ENCODE measurements around the gene SLC6A11. TPM values are rescaled to one million over a fixed set of nuclear protein-coding genes. Genes with fewer than 3 reads are reported as not detected.

Gene SLC6A11
- total and polyA plus RNA-seq, 2 of the 13 experiments (the other 11 are each of a cell fraction or from before 2014, with no cell fraction given) = 17.9 to 34.5 TPM

DNA sequence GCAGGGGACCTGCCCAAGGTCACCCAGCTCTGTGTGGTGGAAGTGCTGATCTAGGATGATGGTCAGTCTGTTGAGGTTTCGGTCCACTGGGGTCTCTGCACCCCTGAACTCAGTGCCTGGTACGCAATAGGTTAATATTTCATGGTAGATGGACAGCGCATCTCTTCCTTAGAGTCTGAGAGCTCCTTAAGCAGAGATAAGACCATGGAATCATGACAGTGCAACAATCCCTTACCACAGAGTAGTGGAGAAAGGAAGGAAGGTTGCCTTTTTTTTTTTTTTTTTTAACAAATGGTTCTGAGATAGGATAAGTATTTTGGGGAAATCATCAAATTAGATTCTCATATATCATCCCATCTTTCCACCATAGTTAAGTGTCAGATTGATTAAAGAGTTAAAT is 96.8 kb downstream of the SLC6A11 start:
- Histone ChIP-seq H2AFZ (ENCODE audit: low read length) (no peak overlapping the region), H3K79me2 (ENCODE audit: insufficient read depth, low read length) (no peaks in the 10 kb centered on the region), H3K4me2 (ENCODE audit: low read depth, low read length) (no peak overlapping the region), H4K20me1 (ENCODE audit: insufficient read depth, low read length) (no peaks in the 10 kb centered on the region), H3K9me3 (ENCODE audit: low read length) (peaks cover 2% of the 10 kb centered on the region), H3K4me3 (replicated peaks in 1 of 3; ENCODE audit: insufficient read depth in 1 of 3, low read depth in 2 of 3, low read length in 3 of 3) (no peak overlapping the region), H3K27ac (ENCODE audit: extremely low read length, insufficient read depth, low read length) (no peak overlapping the region), H3K36me3 (replicated peaks in 1 of 2; ENCODE audit: control insufficient read depth in 1 of 2, insufficient read depth in 2 of 2, low read length in 2 of 2) (peaks cover 0 to 16% of the 10 kb centered on the region in 2 experiments; a peak in 2 of 5 replicates), H3K27me3 (ENCODE audit: control insufficient read depth in 1 of 2, insufficient read depth in 2 of 2, low read length in 2 of 2) (no peaks in the 10 kb centered on the region), H3K9ac (ENCODE audit: insufficient read depth, low read depth, low read length) (no peak overlapping the region), H3K4me1 (ENCODE audit: insufficient read depth, low read length) (no peaks in the 10 kb centered on the region)
- BruUV-seq (replicated peaks) = no TSS peak
- ChIA-PET POLR2A (no interaction called here), CTCF (ENCODE audit: low intra/inter-chr PET ratio, low total read pairs) (no interaction called here)
- DNase-seq (ENCODE audit: low spot score) (no peak), ATAC-seq (no peak), FAIRE-seq (no peak)
- in situ Hi-C loops (cut with HindIII; ENCODE audit: extremely low pct_ligation_motif_present, low pct_unique_long_range_greater_than_20kb) (no loop called here), intact Hi-C loops (cut with micrococcal nuclease; ENCODE audit: unreplicated experiment) (no loop called here)
- WGBS (ENCODE audit: low lambda C conversion rate) = 72% methylated on average over 2 of the region's 3 CpGs
- TF ChIP-seq ZNF790 (CRISPR knock-in tag; IDR thresholded peaks at IDR 0.05; ENCODE audit: borderline replicate concordance) = no peak
- TF ChIP-seq NR2F1 (CRISPR knock-in tag; IDR thresholded peaks at IDR 0.05) = no peak
- TF ChIP-seq, protein P1, sequence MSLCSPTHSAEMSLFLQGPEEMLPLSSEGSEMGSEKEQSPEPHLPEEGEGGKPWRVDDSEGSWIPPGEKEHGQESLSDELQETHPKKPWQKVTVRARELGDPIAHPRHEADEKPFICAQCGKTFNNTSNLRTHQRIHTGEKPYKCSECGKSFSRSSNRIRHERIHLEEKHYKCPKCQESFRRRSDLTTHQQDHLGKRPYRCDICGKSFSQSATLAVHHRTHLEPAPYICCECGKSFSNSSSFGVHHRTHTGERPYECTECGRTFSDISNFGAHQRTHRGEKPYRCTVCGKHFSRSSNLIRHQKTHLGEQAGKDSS (CRISPR knock-in tag; IDR thresholded peaks at IDR 0.05; ENCODE audit: borderline replicate concordance, low read depth) = no peak
- TF ChIP-seq, protein P2, sequence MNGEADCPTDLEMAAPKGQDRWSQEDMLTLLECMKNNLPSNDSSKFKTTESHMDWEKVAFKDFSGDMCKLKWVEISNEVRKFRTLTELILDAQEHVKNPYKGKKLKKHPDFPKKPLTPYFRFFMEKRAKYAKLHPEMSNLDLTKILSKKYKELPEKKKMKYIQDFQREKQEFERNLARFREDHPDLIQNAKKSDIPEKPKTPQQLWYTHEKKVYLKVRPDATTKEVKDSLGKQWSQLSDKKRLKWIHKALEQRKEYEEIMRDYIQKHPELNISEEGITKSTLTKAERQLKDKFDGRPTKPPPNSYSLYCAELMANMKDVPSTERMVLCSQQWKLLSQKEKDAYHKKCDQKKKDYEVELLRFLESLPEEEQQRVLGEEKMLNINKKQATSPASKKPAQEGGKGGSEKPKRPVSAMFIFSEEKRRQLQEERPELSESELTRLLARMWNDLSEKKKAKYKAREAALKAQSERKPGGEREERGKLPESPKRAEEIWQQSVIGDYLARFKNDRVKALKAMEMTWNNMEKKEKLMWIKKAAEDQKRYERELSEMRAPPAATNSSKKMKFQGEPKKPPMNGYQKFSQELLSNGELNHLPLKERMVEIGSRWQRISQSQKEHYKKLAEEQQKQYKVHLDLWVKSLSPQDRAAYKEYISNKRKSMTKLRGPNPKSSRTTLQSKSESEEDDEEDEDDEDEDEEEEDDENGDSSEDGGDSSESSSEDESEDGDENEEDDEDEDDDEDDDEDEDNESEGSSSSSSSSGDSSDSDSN (CRISPR knock-in tag; IDR thresholded peaks at IDR 0.05) = no peak
- no peak for TF ChIP-seq ZNF547 (CRISPR knock-in tag; IDR thresholded peaks at IDR 0.05)

All from HepG2 (cell line).